HepG2 (cell line): ENCODE results near the gene MEP1B. TPM values are rescaled to one million over a fixed set of nuclear protein-coding genes. Genes with fewer than 3 reads are reported as not detected.

Experiments used
- BHLHE40 ChIP-seq: IDR thresholded peaks from 2 replicates; pipeline ENCODE4 v1.6.1; 2011; ENCODE audit warnings: low read length, improper control_type of control experiment
- CENPX ChIP-seq: sonication (generic); formaldehyde crosslinking; IDR thresholded peaks from 2 replicates; pipeline ENCODE4 v1.9.0; 2021; ENCODE audit warnings: mild to moderate bottlenecking, missing genetic modification reagents, moderate library complexity
- CERS6 ChIP-seq: sonication (generic); formaldehyde crosslinking; IDR thresholded peaks from 2 replicates; pipeline ENCODE4 v1.5.0; 2020; ENCODE audit warnings: missing genetic modification reagents
- ETV5 ChIP-seq: IDR thresholded peaks from 2 replicates; pipeline ENCODE4 v1.6.1; 2018; ENCODE audit warnings: missing biosample characterization, missing genetic modification reagents, inconsistent platforms, borderline replicate concordance
- RBM22 ChIP-seq: fragments of 200-400 bp; formaldehyde crosslinking; optimal IDR thresholded peaks from 2 replicates; pipeline ENCODE3; 2017; ENCODE audit warnings: mild to moderate bottlenecking, low read length, moderate library complexity
- SP140L ChIP-seq: sonication (generic); formaldehyde crosslinking; IDR thresholded peaks from 2 replicates; pipeline ENCODE4 v1.4.0; 2020; ENCODE audit warnings: missing genetic modification reagents, borderline replicate concordance
- SP2 ChIP-seq: sonication (generic); formaldehyde crosslinking; IDR thresholded peaks from 2 replicates; pipeline ENCODE4 v1.5.1; 2020; ENCODE audit warnings: mild to moderate bottlenecking, missing genetic modification reagents
- TFDP2 ChIP-seq: sonication (generic); formaldehyde crosslinking; IDR thresholded peaks from 2 replicates; pipeline ENCODE4 v1.4.0; 2020; ENCODE audit warnings: missing genetic modification reagents
- WIZ ChIP-seq: sonication (generic); formaldehyde crosslinking; IDR thresholded peaks from 2 replicates; pipeline ENCODE4 v1.5.1; 2020; ENCODE audit warnings: mild to moderate bottlenecking, missing genetic modification reagents
- ZFP91 ChIP-seq: sonication (generic); formaldehyde crosslinking; IDR thresholded peaks from 2 replicates; pipeline ENCODE4 v1.9.0; 2022; ENCODE audit warnings: missing genetic modification reagents, mild to moderate bottlenecking, borderline replicate concordance
- ZNF484 ChIP-seq: sonication (generic); formaldehyde crosslinking; IDR thresholded peaks from 2 replicates; pipeline ENCODE4 v1.5.1; 2020; ENCODE audit warnings: mild to moderate bottlenecking, low read depth, missing genetic modification reagents, borderline replicate concordance
- ZNF558 ChIP-seq: sonication (generic); formaldehyde crosslinking; IDR thresholded peaks from 2 replicates; pipeline ENCODE4 v1.9.0; 2022; ENCODE audit warnings: mild to moderate bottlenecking, missing genetic modification reagents, borderline replicate concordance
- ZNF609 ChIP-seq: sonication (generic); formaldehyde crosslinking; IDR thresholded peaks from 2 replicates; pipeline ENCODE4 v1.4.0; 2020; ENCODE audit warnings: mild to moderate bottlenecking, missing genetic modification reagents, borderline replicate concordance
- ZNF652 ChIP-seq: IDR thresholded peaks from 2 replicates; pipeline ENCODE4 v1.6.1; 2016; ENCODE audit warnings: low read depth, borderline replicate concordance
- ZSCAN21 ChIP-seq: sonication (generic); formaldehyde crosslinking; IDR thresholded peaks from 2 replicates; pipeline ENCODE4 v1.8.0; 2022; ENCODE audit warnings: mild to moderate bottlenecking, missing genetic modification reagents, moderate library complexity, borderline replicate concordance
- ZSCAN29 ChIP-seq: sonication (generic); formaldehyde crosslinking; conservative IDR thresholded peaks from 2 replicates; pipeline ENCODE4 v1.4.0; 2020; ENCODE audit warnings: mild to moderate bottlenecking, missing genetic modification reagents
- polyA plus RNA-seq, 8 experiments: library from polyadenylated mRNA; depleted of rRNA in 3 of 8; stranded (reverse) in 7 of 8; unstranded in 1 of 8; fragments of >200 nt; fragmentation: Illumina TruSeq in 4 of 8; extraction: Trizol in 4 of 8; gene quantifications; 2 replicates each; pipeline versions ENCODE4 v1.2.1 to v1.2.3, GENCODE V29; 2011 to 2016; ENCODE audit warnings: low read depth in 4 of 8, missing spikeins in 1 of 8, mixed read lengths in 1 of 8; ENCODE audit not compliant: insufficient read depth in 1 of 8
- total RNA-seq, 5 experiments: library from RNA; depleted of rRNA; stranded (reverse); fragments of >200 nt; fragmentation: Illumina TruSeq; extraction: Trizol; gene quantifications; 2 replicates each; pipeline ENCODE4 v1.2.3, GENCODE V29; 2016; ENCODE audit warnings: low read depth in 1 of 5

Gene MEP1B
- total and polyA plus RNA-seq, 2 of the 13 experiments (the other 11 are each of a cell fraction or from before 2014, with no cell fraction given): not detected

- TF ChIP-seq TFDP2 (CRISPR knock-in tag) (no peak), CERS6 (no peak), ZNF652 (CRISPR knock-in tag) (peak; percentile 37; the same call in 1 of the 2 replicates), WIZ (CRISPR knock-in tag) (no peak), SP140L (CRISPR knock-in tag) (no peak), ZSCAN21 (CRISPR knock-in tag) (no peak), CENPX (CRISPR knock-in tag) (no peak), BHLHE40 (no peak), ZNF558 (CRISPR knock-in tag) (no peak), ETV5 (CRISPR knock-in tag) (no peak), ZNF484 (CRISPR knock-in tag) (no peak), ZSCAN29 (CRISPR knock-in tag) (no peak), RBM22 (no peak), SP2 (CRISPR knock-in tag) (no peak), ZFP91 (CRISPR knock-in tag) (no peak), ZNF609 (CRISPR knock-in tag) (no peak)
These were observed 31.7 kb upstream of the MEP1B start (continued) for GRCh38 chr18:32158108-32158624.
